Measurements from ENCODE around the gene GABRB3.
"Not testable (repeated sequence)": the region's sequence is repeated elsewhere in the genome, so short reads cannot be mapped to it uniquely, and the experiment has no call there.

Gene GABRB3

GRCh38 chr15:26736502-26737248 is 36.2 kb downstream of the GABRB3 start:
- no peak for DNase-seq (ENCODE audit: low spot score)

- DNase-seq (ENCODE audit: low spot score) = no peak
These were observed 40.9 kb downstream of the GABRB3 start for GRCh38 chr15:26731965-26732364.

DNA sequence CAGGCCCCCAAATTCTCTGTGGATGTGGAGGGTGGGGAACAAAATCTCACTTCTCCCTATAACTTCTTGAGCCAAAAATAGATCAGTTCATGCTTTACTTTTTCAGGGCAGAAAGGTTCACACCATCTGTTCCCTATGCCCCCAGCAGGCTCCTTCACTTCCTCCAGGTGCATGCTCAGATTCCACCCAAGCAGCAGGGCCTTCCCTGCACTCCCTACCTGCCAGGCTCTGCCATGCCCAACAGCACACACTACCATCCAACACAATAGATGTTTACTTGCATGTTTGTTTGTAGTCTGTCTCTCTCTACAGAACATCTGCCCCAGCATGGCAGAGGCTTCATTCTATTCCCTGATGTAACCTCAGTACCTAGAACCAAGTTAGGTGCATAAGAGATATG is 43.3 kb downstream of the GABRB3 start:
- no peak for DNase-seq (ENCODE audit: low spot score)

DNA sequence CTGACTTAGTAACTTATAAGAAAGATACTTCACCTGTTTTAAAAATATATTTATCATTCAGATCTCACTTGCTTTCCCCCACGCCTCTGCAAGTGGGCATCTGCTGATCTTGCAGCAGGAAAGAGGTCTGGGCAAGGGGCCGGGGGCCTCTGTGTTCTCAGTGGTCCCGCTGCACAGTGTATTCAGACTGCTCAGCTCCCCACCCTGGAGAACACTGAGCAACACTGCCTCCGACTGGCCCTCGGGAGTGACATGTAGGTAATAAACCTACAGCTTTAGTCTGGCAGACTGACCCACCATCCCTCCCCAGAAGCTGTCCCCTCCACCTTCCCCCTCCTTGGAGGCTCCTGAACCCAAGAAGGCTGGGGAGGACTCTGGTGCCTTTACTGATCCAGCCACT is 43.8 kb downstream of the GABRB3 start:
- no peak for DNase-seq (ENCODE audit: low spot score)

GRCh38 chr15:26724381-26725150 is 48.3 kb downstream of the GABRB3 start:
- DNase-seq (ENCODE audit: low spot score) = no peak

GRCh38 chr15:26722621-26723160 is 50.2 kb downstream of the GABRB3 start:
- no peak for DNase-seq (ENCODE audit: low spot score)

DNA sequence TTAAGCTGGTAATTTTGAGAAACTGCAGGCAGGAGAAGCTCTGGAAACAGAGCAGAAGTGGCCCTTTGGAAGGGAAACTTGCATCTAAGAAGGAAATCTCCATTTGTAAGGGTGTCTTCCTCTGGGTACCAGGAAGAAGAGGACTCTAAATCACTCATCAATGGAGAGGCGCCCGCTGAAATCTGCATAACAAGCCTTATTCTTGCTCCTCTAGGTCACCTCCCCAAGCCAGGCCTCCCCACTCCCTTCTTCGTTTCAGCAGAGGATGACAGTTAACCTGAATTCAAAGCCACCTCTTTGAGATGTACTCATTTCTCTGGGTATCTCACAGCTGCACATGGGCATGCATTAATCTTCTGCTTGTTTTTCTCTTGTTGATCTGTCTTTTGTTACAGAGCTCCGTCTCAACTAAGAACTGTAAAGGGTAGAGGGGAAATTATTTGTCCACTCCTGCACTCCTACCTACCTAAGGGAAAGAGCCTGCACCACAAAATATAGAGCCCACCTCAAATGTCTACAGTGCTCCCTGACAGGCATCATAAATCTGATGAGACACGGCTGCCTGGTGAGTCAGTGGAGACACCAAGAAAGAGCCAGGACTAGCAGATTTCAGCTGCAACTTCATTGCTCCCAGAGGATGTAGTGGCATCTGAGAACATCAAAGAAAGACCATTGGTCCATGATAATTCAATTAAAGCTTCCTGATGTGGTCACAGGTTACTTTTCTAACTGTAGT is 51.5 kb downstream of the GABRB3 start:
- no peak for DNase-seq (ENCODE audit: low spot score)

- no peak for DNase-seq (ENCODE audit: low spot score)
These were observed 52.3 kb downstream of the GABRB3 start for GRCh38 chr15:26720546-26720945.

GRCh38 chr15:26719866-26720265 is 53.0 kb downstream of the GABRB3 start:
- DNase-seq (ENCODE audit: low spot score) = not testable (repeated sequence)

GRCh38 chr15:26716069-26716468 is 56.8 kb downstream of the GABRB3 start:
- DNase-seq (ENCODE audit: low spot score) = no peak

GRCh38 chr15:26713498-26713897 is 59.4 kb downstream of the GABRB3 start:
- no peak for DNase-seq (ENCODE audit: low spot score)

- no peak for DNase-seq (ENCODE audit: low spot score)
These were observed 60.5 kb downstream of the GABRB3 start for GRCh38 chr15:26712335-26712734.

DNA sequence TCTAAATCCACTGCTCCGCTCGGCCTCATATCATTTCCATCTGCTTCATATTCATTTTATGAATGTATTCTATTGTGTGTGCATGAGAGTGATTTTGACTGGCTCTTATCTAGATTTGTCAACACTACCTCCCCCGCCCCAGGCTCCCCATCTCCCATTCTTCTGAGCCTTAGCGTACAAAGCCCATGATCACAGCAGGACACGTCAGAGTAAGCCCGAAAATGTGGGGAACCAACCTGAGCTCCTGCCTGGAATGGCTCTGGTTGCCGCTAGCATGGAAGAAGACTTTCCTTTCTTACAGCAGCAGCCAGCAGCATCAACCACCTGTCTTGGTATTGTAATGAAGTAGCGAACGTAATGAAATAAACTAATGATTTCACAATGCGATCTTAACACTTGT is 61.4 kb downstream of the GABRB3 start:
- no peak for DNase-seq (ENCODE audit: low spot score)

GRCh38 chr15:26702381-26702780 is 70.5 kb downstream of the GABRB3 start:
- no peak for DNase-seq (ENCODE audit: low spot score)

- DNase-seq (ENCODE audit: low spot score) = no peak
These were observed 74.3 kb downstream of the GABRB3 start for GRCh38 chr15:26698555-26698954.

GRCh38 chr15:26697913-26698312 is 75.0 kb downstream of the GABRB3 start:
- DNase-seq (ENCODE audit: low spot score) = no peak

DNA sequence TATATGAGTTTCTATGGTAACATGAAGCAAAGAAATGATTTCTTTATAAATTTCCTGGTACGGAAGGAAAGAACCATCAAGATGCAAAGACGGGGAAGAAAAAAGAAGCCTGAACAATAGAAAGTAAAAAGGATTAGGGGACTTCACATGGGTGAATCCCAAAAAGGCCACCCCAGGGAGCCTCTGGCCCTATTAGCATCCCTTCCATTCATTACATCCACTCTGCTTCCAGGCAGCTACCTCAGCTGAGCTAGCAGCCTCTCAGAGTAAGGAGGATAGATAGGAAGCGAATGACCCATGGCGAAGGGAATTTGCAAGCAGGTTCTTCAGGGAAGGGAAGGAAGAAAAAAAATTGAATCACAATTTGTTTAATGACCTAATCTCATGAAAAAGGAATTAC is 81.6 kb downstream of the GABRB3 start:
- no peak for DNase-seq (ENCODE audit: low spot score)

DNA sequence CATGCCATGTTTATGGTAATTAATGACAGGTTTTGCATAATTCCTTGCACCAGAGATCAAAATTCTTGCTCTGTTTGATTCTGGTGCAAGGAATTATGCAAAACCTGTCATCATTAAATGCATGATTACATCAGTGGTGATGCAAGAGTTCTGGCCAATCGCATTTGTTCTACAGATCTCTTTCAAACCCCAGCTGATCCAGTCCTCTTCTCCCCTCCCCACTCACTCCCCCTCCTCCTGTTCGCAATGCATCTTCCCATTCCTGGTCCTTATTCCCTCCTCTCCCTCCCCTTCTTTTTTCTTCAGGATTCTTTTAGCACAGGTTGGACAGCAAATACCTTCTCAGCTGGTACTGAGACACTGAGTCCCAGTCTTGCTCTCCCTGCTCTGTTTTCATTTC is 82.1 kb downstream of the GABRB3 start:
- DNase-seq (ENCODE audit: low spot score) = no peak

DNA sequence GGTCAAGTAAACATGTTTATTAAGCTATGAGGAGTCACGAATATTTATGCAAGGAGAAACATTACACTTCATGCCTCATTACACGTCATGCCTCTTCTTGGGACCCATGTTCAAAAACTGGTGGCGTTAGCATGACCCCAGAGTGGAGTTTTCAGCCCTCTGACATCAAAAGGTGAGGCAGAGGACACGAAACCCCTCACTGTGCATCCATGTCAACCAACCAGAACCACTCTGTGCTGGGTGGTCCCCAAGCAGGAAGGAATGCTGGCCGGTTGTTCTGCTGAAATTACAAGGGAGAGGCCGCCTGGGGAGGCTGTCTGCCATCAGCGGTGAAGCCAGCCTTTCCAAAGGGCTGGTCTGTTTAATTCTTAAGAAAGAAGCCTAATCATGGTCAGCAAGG is 83.4 kb downstream of the GABRB3 start:
- DNase-seq (ENCODE audit: low spot score) = no peak

DNA sequence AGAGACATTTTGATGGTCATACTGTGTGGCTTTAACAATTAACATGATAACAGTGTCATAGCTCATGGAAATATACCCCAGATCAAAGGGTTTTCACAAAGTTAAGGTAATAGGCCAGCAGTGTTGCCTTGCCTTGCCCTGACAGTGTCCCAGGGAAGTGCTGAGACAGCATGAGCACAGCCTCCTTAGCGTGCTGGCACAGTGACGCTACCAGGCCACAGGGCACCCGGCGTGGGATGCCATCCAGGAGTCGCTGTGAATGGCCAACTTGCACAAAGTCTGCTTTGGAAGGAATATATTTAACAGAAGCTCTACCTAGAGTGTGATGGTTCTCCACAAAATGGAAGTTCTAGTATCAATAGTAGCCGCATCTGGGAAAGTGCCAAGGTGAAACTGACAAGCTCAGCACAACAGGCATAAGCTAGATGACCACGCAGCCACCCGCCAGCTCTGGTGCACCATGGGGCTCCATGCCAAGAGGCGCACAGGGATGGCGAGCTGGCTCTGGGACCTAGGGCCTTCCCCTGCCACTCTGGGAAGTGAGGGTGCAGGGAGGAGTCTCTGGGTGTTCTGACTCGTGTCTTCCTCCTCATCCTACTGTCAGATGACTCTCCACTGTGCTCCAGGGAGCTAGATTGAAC is 86.2 kb downstream of the GABRB3 start:
- no peak for DNase-seq (ENCODE audit: low spot score)

DNA sequence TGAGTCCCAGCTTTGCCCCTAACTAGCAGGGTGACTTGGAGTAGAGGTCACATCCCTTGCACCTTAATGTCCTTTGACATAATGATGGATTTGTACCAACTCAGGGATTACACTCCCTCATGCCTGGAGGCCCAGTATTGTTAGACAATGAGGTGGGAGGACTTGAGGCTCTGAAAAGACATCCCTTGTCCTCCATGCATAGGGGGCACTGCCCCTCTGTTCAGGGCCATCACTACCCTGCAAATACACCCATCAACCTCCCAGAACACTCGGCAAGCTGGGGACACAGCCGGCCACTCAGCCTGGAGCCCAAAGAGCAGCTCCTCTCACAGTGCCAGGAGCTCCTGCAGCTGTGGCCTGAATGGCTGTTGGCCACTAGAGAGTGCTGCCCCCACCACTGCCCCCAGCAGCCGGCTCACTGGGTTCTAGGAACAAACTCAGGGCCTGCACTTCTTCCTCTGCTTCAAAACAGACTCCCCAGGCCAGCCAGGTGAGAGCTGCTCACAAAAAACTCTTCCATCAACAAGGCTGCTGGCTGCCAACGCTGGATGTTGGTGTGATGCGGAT is 90.2 kb downstream of the GABRB3 start:
- no peak for DNase-seq (ENCODE audit: low spot score)

DNA sequence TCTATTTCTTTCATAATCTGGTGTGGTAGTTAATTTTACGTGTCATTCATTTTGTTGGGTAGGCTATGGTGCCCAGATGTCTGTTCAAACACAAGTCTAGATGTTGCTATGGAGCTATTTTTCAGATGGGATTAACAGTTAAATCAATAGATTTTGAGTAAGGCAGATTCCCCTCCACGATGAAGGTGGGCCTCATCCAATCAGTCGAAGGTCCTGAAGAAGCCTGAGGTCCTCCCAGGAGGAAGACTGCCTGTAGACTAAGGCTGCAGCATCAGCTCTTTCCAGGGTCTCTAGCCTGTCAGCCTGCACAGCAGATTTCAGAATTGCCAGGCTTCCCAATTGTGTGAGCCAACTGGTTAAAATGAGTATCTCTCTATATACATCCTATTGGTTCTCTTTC is 92.9 kb downstream of the GABRB3 start:
- no peak for DNase-seq (ENCODE audit: low spot score)

Measured in CD4-positive, alpha-beta T cell treated with Interleukin-2 at 100 ng/mL for 4 hours (primary cell).